Astrocyte of the cerebellum (primary cell): ENCODE measurements around the gene HDAC9.

Experiments
- DNase-seq: peaks from one replicate; pipeline ENCODE4 v3.0.0-alpha.2; 2011; ENCODE audit warnings: low read depth
- H3K4me3 ChIP-seq: 2 replicates; pipeline ENCODE4 v1.5.1; 2011; ENCODE audit warnings: mild to moderate bottlenecking, low read depth, low read length, moderate library complexity
- CTCF ChIP-seq: IDR thresholded peaks from 2 replicates; pipeline ENCODE4 v1.5.1; 2012; ENCODE audit warnings: low read length, low read depth, moderate library complexity, mild to moderate bottlenecking; ENCODE audit errors: missing control alignments
- in situ Hi-C: cut with HindIII; loops from 2 replicates; pipeline ENCODE4 v1.10.0; 2017; ENCODE audit warnings: low sequenced_read_pairs

HDAC9 gene

DNA sequence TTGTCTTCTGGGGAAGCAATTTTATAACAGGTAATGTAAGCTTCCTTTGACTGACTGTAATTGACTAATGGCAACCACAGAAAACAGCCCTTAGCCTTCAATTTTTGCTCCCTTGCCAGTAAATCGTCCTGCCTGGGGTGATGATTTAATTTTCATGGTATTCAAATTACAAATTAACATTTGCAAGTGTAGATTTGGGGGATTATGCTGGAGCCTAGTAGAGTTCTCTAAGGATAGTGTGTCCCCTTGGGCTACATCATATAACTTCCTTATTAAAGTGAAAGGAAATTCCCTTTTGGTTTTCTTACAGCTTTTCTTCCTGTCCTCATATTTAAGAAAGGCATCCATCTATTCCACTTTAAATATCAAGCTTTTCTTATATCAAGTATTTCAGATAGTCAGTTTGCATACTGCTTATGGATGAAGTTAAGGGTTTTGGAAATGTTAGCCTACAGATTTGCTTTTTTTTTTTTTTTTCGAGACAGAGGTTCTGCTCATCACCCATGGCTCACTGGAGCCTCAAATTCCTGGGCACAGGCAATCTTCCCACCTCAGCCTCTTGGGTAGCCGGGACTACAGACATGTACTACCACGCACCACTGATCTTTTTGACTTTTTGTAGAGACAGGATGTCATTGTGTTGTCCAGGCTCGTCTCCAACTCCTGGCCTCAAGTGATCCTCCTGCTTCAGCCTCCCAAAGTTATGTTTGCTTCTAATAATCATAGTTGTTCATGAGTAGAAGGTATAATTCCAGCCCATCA is 35.9 kb upstream of the HDAC9 start:
- no peak overlapping the region for H3K4me3 ChIP-seq
- in situ Hi-C loops, result no loop called here
- DNase-seq, result no peak
- no peak for TF ChIP-seq CTCF

GRCh38 chr7:18461785-18462467 is 33.6 kb upstream of the HDAC9 start:
- no peak for DNase-seq

DNA sequence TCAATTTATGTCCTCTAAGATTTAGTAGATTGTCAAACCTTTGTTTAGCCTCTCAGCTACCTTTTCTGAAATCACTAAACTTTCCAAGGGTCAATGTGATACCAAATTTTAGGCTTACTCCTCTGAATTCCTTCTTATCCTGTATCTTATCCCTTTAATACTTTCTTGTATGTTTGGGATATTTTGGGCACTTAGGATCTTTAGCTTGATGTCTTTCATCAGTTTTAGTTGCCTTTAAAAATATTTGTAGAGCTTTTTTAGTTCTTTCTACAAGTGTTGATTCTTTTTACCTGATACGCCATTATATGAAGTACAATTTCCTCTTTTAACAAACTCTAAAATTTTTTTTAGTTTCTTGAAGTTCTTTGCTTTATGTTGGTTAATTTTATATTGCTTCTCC is 30.7 kb upstream of the HDAC9 start:
- TF ChIP-seq CTCF, result no peak
- H3K4me3 ChIP-seq, result no peak overlapping the region
- DNase-seq, result no peak
- in situ Hi-C loops, result no loop called here

More at GRCh38 chr7:18461785-18462467, 33.6 kb upstream of the HDAC9 start:
- in situ Hi-C loops, result no loop called here
- no peak for TF ChIP-seq CTCF
- no peak overlapping the region for H3K4me3 ChIP-seq

GRCh38 chr7:18467011-18467410 is 28.5 kb upstream of the HDAC9 start:
- in situ Hi-C loops, result no loop called here
- no peak for TF ChIP-seq CTCF
- no peak for DNase-seq
- H3K4me3 ChIP-seq, result no peak overlapping the region

GRCh38 chr7:18468795-18469194 is 26.8 kb upstream of the HDAC9 start:
- in situ Hi-C loops, result no loop called here
- no peak for TF ChIP-seq CTCF
- H3K4me3 ChIP-seq, result no peak overlapping the region
- DNase-seq, result no peak

DNA sequence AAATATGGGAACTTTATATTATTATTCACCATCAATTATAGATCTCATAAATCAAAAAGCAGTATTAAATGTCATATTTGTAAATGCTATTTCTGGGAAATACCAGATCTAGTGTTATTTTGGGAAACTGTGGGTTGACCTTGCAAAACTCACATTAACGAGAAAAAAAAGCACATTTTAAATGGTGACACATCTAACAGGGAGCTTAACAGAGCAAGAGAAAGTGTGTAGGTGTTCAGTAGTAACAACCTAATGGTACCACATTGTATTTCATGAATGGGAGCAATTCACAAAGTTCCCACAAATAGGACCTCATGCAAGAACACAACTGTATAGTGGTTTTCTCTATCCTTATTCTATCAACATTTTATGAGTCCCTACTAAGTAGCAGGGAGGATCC is 26.2 kb upstream of the HDAC9 start:
- H3K4me3 ChIP-seq, result no peak overlapping the region
- no peak for DNase-seq
- in situ Hi-C loops, result no loop called here
- TF ChIP-seq CTCF, result no peak
